HTERT RPE-1 (cell line): ENCODE data around the gene ARL6IP4.
"Not testable (repeated sequence)": the region's sequence is repeated elsewhere in the genome, so short reads cannot be mapped to it uniquely, and the experiment has no call there.

Experiments used
- in situ Hi-C: fragments of 300-500 bp; cut with MboI; formaldehyde crosslinking; loops from 4 replicates; pipeline ENCODE4 v1.14.3; 2020; ENCODE audit warnings: low sequenced_read_pairs

Gene ARL6IP4

GRCh38 chr12:122980183-122981035, at the start of gene ARL6IP4:
TSS of gene ARL6IP4 (plus strand) at chr12:122980681. CDS start at chr12:122981140, 459 bp downstream.
- in situ Hi-C loops = no loop called here

GRCh38 chr12:122932207-122932606, 48.3 kb upstream of the ARL6IP4 start:
- in situ Hi-C loops = no loop called here

GRCh38 chr12:122934722-122935121, 45.8 kb upstream of the ARL6IP4 start:
- in situ Hi-C loops = no loop called here

- in situ Hi-C loops = no loop called here
Observed at GRCh38 chr12:122935318-122935717, 45.2 kb upstream of the ARL6IP4 start.

GRCh38 chr12:122937622-122938091, 42.8 kb upstream of the ARL6IP4 start:
- in situ Hi-C loops = no loop called here

- in situ Hi-C loops = no loop called here
Observed at GRCh38 chr12:122939125-122939524, 41.4 kb upstream of the ARL6IP4 start.

GRCh38 chr12:122941351-122941750, 39.1 kb upstream of the ARL6IP4 start:
- in situ Hi-C loops = not testable (repeated sequence)

- in situ Hi-C loops = no loop called here
Observed at GRCh38 chr12:122942637-122943036, 37.8 kb upstream of the ARL6IP4 start.

GRCh38 chr12:122943196-122943595, 37.3 kb upstream of the ARL6IP4 start:
- in situ Hi-C loops = no loop called here

- in situ Hi-C loops = no loop called here
Observed at GRCh38 chr12:122944605-122945592, 35.6 kb upstream of the ARL6IP4 start.

- in situ Hi-C loops = no loop called here
Observed at GRCh38 chr12:122946690-122947341, 33.7 kb upstream of the ARL6IP4 start.

GRCh38 chr12:122947352-122947792, 33.1 kb upstream of the ARL6IP4 start:
- in situ Hi-C loops = no loop called here

- in situ Hi-C loops = no loop called here
Observed at GRCh38 chr12:122948605-122949004, 31.9 kb upstream of the ARL6IP4 start.

GRCh38 chr12:122949405-122949804, 31.1 kb upstream of the ARL6IP4 start:
- in situ Hi-C loops = no loop called here

GRCh38 chr12:122949816-122950675, 30.4 kb upstream of the ARL6IP4 start:
- in situ Hi-C loops = no loop called here

GRCh38 chr12:122951406-122951805, 29.1 kb upstream of the ARL6IP4 start:
- in situ Hi-C loops = no loop called here

GRCh38 chr12:122951979-122952892, 28.2 kb upstream of the ARL6IP4 start:
- in situ Hi-C loops = no loop called here

- in situ Hi-C loops = no loop called here
Observed at GRCh38 chr12:122955156-122955555, 25.3 kb upstream of the ARL6IP4 start.

- in situ Hi-C loops = no loop called here
Observed at GRCh38 chr12:122956035-122956434, 24.4 kb upstream of the ARL6IP4 start.
